Activated naive CD4-positive, alpha-beta T cell treated with anti-CD3 and anti-CD28 coated beads, Interleukin-2, amount 10 ng/mL, durations not matched to agents 7 days and 5 days (primary cell): ENCODE data around the gene RASL11A.
"Not testable (repeated sequence)": the region's sequence is repeated elsewhere in the genome, so short reads cannot be mapped to it uniquely, and the experiment has no call there.

Experiments used
- CTCF ChIA-PET: fragments of 350-600 bp; sonication (Branson Sonifier 250); formaldehyde crosslinking; loops from one replicate; lab custom pipeline; 2021; ENCODE audit warnings: antibody characterized with exemption; lab: Charles Lee
- DNase-seq: peaks from one replicate; pipeline ENCODE4 v3.0.0-alpha.2; 2020
- H3K27ac Mint-ChIP-seq: one replicate; pipeline ENCODE4 v1.8.0; 2021; ENCODE audit warnings: mild to moderate bottlenecking, moderate library complexity, mixed read lengths
- H3K27me3 Mint-ChIP-seq: one replicate; pipeline ENCODE4 v1.8.0; 2021; ENCODE audit warnings: mild to moderate bottlenecking, mixed read lengths
- H3K36me3 Mint-ChIP-seq: one replicate; pipeline ENCODE4 v1.8.0; 2021; ENCODE audit warnings: mixed read lengths
- H3K4me1 Mint-ChIP-seq: one replicate; pipeline ENCODE4 v1.8.0; 2021; ENCODE audit warnings: mixed read lengths
- H3K4me3 Mint-ChIP-seq: one replicate; pipeline ENCODE4 v1.8.0; 2021; ENCODE audit warnings: mild to moderate bottlenecking, moderate library complexity, mixed read lengths
- H3K9me3 Mint-ChIP-seq: one replicate; pipeline ENCODE4 v1.8.0; 2021; ENCODE audit warnings: mixed read lengths

The RASL11A gene

GRCh38 chr13:27279506-27279905 lies 8.9 kb downstream of the RASL11A start:
- Mint-ChIP-seq H3K36me3 (no peaks in the 10 kb centered on the region), H3K27me3 (peaks cover 29% of the 10 kb centered on the region), H3K4me1 (no peaks in the 10 kb centered on the region), H3K27ac (no peak overlapping the region), H3K4me3 (no peak overlapping the region), H3K9me3 (no peaks in the 10 kb centered on the region)
- CTCF ChIA-PET: no interaction called here
- no peak for DNase-seq

DNA sequence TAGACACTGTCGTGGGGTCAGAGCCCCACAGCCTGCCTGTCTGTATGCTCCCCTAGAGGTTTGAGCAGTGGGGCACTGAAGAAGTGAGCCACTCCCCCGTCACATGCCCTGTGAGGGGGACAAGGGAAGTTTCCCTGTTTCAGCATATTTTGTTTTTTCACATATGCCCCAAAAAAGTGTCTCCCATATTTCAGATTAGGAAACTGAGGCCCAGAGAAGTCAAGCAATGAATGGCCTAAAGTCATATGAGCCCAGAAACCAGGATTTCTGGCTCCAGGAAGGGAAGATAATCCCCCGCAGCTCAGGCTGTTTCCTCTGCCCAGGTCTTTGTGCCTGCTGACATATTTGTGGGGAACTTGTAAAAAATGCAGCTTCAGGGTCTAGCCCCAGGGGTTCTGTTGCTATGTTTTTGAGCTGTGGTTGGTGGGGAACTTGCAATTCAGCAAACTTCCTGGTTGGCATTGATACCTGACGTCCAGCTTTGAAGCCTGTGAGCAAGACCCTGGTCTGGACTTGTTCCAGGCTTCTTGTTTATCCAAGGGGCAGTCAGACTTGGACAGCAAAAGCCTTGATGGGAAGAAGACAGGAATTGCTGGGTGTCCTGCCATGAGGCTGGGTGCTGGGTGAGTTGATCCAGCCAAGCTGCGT lies 9.5 kb downstream of the RASL11A start:
- Mint-ChIP-seq H3K27me3 (peaks cover 24% of the 10 kb centered on the region), H3K4me3 (no peak overlapping the region), H3K36me3 (no peaks in the 10 kb centered on the region), H3K9me3 (no peaks in the 10 kb centered on the region), H3K27ac (no peak overlapping the region), H3K4me1 (no peaks in the 10 kb centered on the region)
- DNase-seq: no peak
- CTCF ChIA-PET: interaction anchor here (1.3 kb wide), 1 partner anchor 82 kb away, joined by 3 read pairs; no protein-coding TSS in a partner anchor

GRCh38 chr13:27280841-27281240 lies 10.2 kb downstream of the RASL11A start:
- Mint-ChIP-seq H3K4me3 (no peak overlapping the region), H3K9me3 (no peaks in the 10 kb centered on the region), H3K36me3 (no peaks in the 10 kb centered on the region), H3K27me3 (peaks cover 17% of the 10 kb centered on the region), H3K27ac (no peak overlapping the region), H3K4me1 (no peaks in the 10 kb centered on the region)
- DNase-seq: no peak
- CTCF ChIA-PET: interaction anchor here (1.3 kb wide), 1 partner anchor 81 kb away, joined by 3 read pairs; no protein-coding TSS in a partner anchor

GRCh38 chr13:27281420-27281819 lies 10.8 kb downstream of the RASL11A start:
- no peak overlapping the region for H3K4me3 Mint-ChIP-seq
- H3K9me3 Mint-ChIP-seq: no peaks in the 10 kb centered on the region
- H3K4me1 Mint-ChIP-seq: no peaks in the 10 kb centered on the region
- peaks cover 13% of the 10 kb centered on the region for H3K27me3 Mint-ChIP-seq
- CTCF ChIA-PET: interaction anchor here (1.2 to 1.3 kb wide), 2 partner anchors 11 to 80 kb away, joined by 3 read pairs; partner anchors contain the start of gene RASL11A
- no peak for DNase-seq
- no peak overlapping the region for H3K27ac Mint-ChIP-seq
- no peaks in the 10 kb centered on the region for H3K36me3 Mint-ChIP-seq

DNA sequence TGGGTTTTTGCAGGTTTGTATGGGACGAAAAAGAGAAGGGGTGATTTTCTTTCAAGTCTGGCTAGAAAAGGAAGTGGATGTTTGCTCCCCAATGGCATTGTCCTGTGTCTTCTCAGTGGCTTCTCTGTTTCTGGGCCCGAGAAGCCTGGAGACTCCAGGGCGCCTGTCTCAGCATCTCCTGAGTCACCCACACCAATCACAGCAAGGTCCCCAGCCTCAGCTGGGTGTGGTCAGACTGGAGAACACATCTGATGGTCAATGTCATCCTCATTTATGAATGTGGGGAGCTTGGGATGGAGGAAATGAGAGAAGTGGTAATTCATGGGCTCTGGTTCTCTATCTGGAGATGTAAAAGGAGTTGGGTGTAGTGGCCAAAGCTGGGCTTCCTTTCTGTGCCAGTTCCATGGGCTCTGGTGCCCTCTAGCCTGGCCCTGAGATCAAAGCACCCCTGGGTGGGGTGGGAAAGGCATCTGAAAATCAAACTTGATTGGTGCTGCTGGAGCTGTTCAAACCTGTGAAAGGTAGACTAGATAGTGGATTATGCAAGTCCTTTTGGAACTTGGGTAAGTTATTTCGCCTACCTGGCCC lies 13.4 kb downstream of the RASL11A start:
- no peaks in the 10 kb centered on the region for H3K36me3 Mint-ChIP-seq
- no peak overlapping the region for H3K4me3 Mint-ChIP-seq
- CTCF ChIA-PET: interaction anchor here (1.7 to 2.0 kb wide), 2 partner anchors 297 to 337 kb away, joined by 3 to 16 read pairs; no protein-coding TSS in a partner anchor
- H3K9me3 Mint-ChIP-seq: no peaks in the 10 kb centered on the region
- peaks cover 5% of the 10 kb centered on the region for H3K27me3 Mint-ChIP-seq
- H3K27ac Mint-ChIP-seq: no peak overlapping the region
- DNase-seq: no peak
- H3K4me1 Mint-ChIP-seq: no peaks in the 10 kb centered on the region

GRCh38 chr13:27288392-27288791 lies 17.8 kb downstream of the RASL11A start:
- Mint-ChIP-seq H3K4me3 (no peak overlapping the region), H3K4me1 (peaks cover 8% of the 10 kb centered on the region), H3K36me3 (no peaks in the 10 kb centered on the region), H3K27ac (no peak overlapping the region), H3K9me3 (no peaks in the 10 kb centered on the region), H3K27me3 (no peaks in the 10 kb centered on the region)
- CTCF ChIA-PET: no interaction called here
- no peak for DNase-seq

DNA sequence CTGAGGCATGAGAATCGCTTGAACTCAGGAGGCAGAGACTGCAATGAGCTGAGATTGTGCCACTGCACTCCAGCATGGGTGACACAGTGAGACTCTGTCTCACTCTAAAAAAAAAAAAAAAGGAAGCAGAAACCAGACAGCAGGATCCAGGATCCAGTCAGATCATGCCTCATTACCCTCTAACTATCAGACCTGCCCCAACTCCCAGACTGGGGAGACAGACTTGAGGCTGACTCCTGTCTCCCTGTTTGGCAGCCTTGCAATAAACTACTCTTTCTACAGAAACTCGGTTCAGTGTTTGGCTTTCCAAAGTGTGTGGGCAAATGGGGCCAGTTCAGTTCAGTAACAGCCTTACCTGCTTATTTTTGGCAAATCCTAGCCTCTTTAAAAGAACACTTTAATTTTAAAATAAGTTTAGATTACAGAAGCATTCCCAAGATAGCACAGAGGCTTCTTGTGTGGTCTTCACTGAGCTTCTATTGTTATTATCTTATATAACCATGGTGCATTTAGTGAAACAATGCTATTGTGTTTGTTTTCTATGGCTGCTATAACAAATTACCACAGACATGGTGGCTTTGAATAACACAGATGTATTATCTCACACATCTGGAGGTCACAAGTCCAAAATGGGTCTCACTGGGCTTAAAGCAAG lies 18.5 kb downstream of the RASL11A start:
- CTCF ChIA-PET: no interaction called here
- no peak for DNase-seq
- H3K27ac Mint-ChIP-seq: no peak overlapping the region
- peaks cover 15% of the 10 kb centered on the region for H3K4me1 Mint-ChIP-seq
- no peak overlapping the region for H3K4me3 Mint-ChIP-seq
- H3K27me3 Mint-ChIP-seq: no peaks in the 10 kb centered on the region
- H3K9me3 Mint-ChIP-seq: no peaks in the 10 kb centered on the region
- no peaks in the 10 kb centered on the region for H3K36me3 Mint-ChIP-seq

GRCh38 chr13:27290715-27291114 lies 20.1 kb downstream of the RASL11A start:
- CTCF ChIA-PET: interaction anchor here (0.7 kb wide), 1 partner anchor 305 kb away, joined by 3 read pairs; no protein-coding TSS in a partner anchor

GRCh38 chr13:27291967-27292366 lies 21.3 kb downstream of the RASL11A start:
- Mint-ChIP-seq H3K27ac (peak overlapping the region; percentile 12), H3K4me1 (peaks cover 23% of the 10 kb centered on the region)
- DNase-seq, H3K27me3 Mint-ChIP-seq, H3K4me3 Mint-ChIP-seq, H3K9me3 Mint-ChIP-seq, CTCF ChIA-PET, H3K36me3 Mint-ChIP-seq: not testable (repeated sequence)

More at GRCh38 chr13:27290715-27291114, 20.1 kb downstream of the RASL11A start:
- DNase-seq: no peak
- Mint-ChIP-seq H3K9me3 (no peaks in the 10 kb centered on the region), H3K36me3 (no peaks in the 10 kb centered on the region), H3K27me3 (no peaks in the 10 kb centered on the region), H3K4me1 (peaks cover 23% of the 10 kb centered on the region), H3K4me3 (no peak overlapping the region), H3K27ac (no peak overlapping the region)

DNA sequence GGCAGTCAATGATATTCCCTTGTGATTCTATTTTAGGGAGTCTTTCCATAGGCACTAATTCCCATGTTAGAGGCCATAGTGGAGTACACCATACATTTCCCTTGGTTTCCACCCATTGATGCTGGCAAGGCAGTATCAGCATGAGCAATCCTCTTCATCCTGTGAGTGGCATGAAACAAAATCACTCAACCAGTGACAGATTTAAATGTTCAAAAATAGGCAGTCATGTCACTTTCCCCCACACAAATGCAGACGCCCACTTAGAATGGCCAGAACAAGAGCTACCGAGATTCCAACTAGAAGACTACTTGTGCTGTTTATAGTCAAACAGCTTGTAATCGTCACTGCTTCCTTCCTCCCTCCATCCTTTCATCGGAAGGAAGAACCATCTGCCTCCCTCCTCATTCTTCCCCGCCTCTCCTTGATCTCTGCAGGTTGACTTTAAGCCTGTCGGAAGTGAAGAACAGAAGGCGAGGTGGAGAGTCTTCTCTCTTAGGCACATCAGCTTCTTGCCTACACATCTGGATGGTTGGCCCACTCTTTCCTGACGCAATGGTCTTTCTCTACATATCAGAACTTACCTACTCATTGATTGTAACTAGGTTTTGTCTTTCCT lies 22.6 kb downstream of the RASL11A start:
- H3K9me3 Mint-ChIP-seq: no peaks in the 10 kb centered on the region
- H3K27ac Mint-ChIP-seq: peak overlapping the region; percentile 72
- CTCF ChIA-PET: interaction anchor here (1.2 kb wide), 1 partner anchor 23 kb away, joined by 3 read pairs; no protein-coding TSS in a partner anchor
- peaks cover 23% of the 10 kb centered on the region for H3K4me1 Mint-ChIP-seq
- H3K27me3 Mint-ChIP-seq: peaks cover 3% of the 10 kb centered on the region
- H3K4me3 Mint-ChIP-seq: peak overlapping the region; percentile 1
- no peaks in the 10 kb centered on the region for H3K36me3 Mint-ChIP-seq
- no peak for DNase-seq

- Mint-ChIP-seq H3K36me3 (no peaks in the 10 kb centered on the region), H3K27ac (peak overlapping the region; percentile 72), H3K4me1 (peaks cover 23% of the 10 kb centered on the region), H3K9me3 (no peaks in the 10 kb centered on the region), H3K27me3 (peaks cover 4% of the 10 kb centered on the region), H3K4me3 (no peak overlapping the region)
- DNase-seq: peak; percentile 27
- CTCF ChIA-PET: interaction anchor here (0.9 to 1.2 kb wide), 2 partner anchors 24 to 45 kb away, joined by 3 to 4 read pairs; no protein-coding TSS in a partner anchor
These were observed 23.4 kb downstream of the RASL11A start for GRCh38 chr13:27293873-27294515.

DNA sequence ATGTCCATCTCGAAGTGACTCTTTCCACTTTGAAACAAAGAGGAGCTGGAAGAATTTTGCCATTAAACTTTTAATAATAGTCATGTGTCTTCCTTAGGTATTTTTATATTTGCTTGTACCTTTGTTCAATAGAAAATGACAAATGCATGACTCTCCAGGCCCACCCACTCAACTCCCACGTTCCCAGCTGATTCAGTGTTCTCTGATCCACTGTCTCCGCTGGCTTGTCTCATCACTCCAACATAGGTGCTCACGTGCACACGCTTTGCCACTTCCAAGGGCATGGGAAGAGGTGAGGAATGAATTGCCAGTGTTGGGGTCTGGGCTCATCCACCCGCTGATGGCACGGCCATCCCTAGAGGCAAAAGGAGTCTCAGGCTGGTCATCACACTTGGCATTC lies 24.5 kb downstream of the RASL11A start:
- CTCF ChIA-PET: no interaction called here
- H3K27ac Mint-ChIP-seq: no peak overlapping the region
- no peaks in the 10 kb centered on the region for H3K9me3 Mint-ChIP-seq

GRCh38 chr13:27295660-27296059 lies 25.0 kb downstream of the RASL11A start:
- Mint-ChIP-seq H3K4me1 (peaks cover 23% of the 10 kb centered on the region), H3K36me3 (no peaks in the 10 kb centered on the region), H3K9me3 (no peaks in the 10 kb centered on the region), H3K27ac (no peak overlapping the region), H3K27me3 (peaks cover 4% of the 10 kb centered on the region), H3K4me3 (no peak overlapping the region)
- CTCF ChIA-PET: interaction anchor here (1.1 kb wide), 1 partner anchor 34 kb away, joined by 3 read pairs; no protein-coding TSS in a partner anchor
- DNase-seq: no peak

More for the DNA sequence above, 24.5 kb downstream of the RASL11A start:
- Mint-ChIP-seq H3K4me1 (peaks cover 23% of the 10 kb centered on the region), H3K36me3 (no peaks in the 10 kb centered on the region), H3K27me3 (peaks cover 4% of the 10 kb centered on the region), H3K4me3 (no peak overlapping the region)
- DNase-seq: no peak
